Endothelial cell (in vitro differentiated cells): ENCODE data around the gene GTSE1. TPM values are rescaled to one million over a fixed set of nuclear protein-coding genes. Genes with fewer than 3 reads are reported as not detected.

Experiments used
- DNase-seq: peaks from one replicate; pipeline ENCODE4 v3.0.0; 2021; ENCODE audit warnings: low spot score
- H3K27ac Mint-ChIP-seq: one replicate; pipeline ENCODE4 v1.8.0; 2021; ENCODE audit warnings: mixed read lengths, inconsistent platforms; ENCODE audit not compliant: unreplicated experiment
- H3K27me3 Mint-ChIP-seq: one replicate; pipeline ENCODE4 v1.8.0; 2021; ENCODE audit warnings: mild to moderate bottlenecking, moderate library complexity, mixed read lengths, inconsistent platforms; ENCODE audit not compliant: unreplicated experiment
- H3K36me3 Mint-ChIP-seq: one replicate; pipeline ENCODE4 v1.8.0; 2021; ENCODE audit warnings: mild to moderate bottlenecking, low read depth, mixed read lengths, inconsistent platforms; ENCODE audit not compliant: unreplicated experiment
- H3K4me1 Mint-ChIP-seq: one replicate; pipeline ENCODE4 v1.8.0; 2021; ENCODE audit warnings: mild to moderate bottlenecking, mixed read lengths, inconsistent platforms; ENCODE audit not compliant: unreplicated experiment
- H3K4me3 Mint-ChIP-seq: one replicate; pipeline ENCODE4 v1.8.0; 2021; ENCODE audit warnings: mild to moderate bottlenecking, mixed read lengths, inconsistent platforms; ENCODE audit not compliant: unreplicated experiment
- H3K9me3 Mint-ChIP-seq: one replicate; pipeline ENCODE4 v1.8.0; 2021; ENCODE audit warnings: mixed read lengths, inconsistent platforms; ENCODE audit not compliant: unreplicated experiment
- CTCF ChIP-seq: fragments of 200-600 bp; sonication (generic); IDR thresholded peaks from one replicate; pipeline ENCODE4 v1.5.0; 2021; ENCODE audit warnings: antibody characterized with exemption; ENCODE audit not compliant: unreplicated experiment
- total RNA-seq: library from RNA; stranded (reverse); fragmentation: NEBNext Ultra II Directional; extraction: Animal tissue kit (Norgen Biotek cat#: 25700); gene quantifications from one replicate; pipeline ENCODE4 v1.2.1, GENCODE V29; 2021; ENCODE audit not compliant: unreplicated experiment

Gene GTSE1
- total RNA-seq, 1 donor from 2014 or later = 8.2 TPM

GRCh38 chr22:46299101-46299500, 2.4 kb downstream of the GTSE1 start:
- Mint-ChIP-seq H3K9me3 (no peaks in the 10 kb centered on the region), H3K36me3 (peaks cover 12% of the 10 kb centered on the region), H3K27me3 (peaks cover 4% of the 10 kb centered on the region), H3K4me3 (peak overlapping the region; percentile 56), H3K4me1 (peaks cover 13% of the 10 kb centered on the region), H3K27ac (no peak overlapping the region)
- DNase-seq = no peak
- no peak for TF ChIP-seq CTCF

DNA sequence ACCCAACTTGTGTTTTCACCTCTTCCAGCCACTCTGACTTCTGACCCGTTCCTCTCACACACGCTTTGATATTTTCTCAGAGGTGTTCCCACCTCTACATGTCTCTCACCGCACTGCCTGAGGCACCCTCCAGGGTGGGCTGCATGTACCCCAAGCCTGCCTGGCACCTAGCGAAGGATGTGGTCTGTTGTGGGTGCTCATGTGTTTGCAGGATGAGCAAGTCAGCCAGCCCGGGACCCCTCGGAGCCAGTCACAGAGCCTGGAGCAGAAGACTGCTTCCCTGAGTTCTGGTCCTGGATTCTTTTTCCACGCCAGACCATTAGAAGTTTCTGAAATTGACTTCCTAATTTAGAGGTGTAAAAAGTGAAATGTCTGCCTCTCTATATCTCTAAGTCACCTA, 3.8 kb downstream of the GTSE1 start:
- peaks cover 12% of the 10 kb centered on the region for H3K4me1 Mint-ChIP-seq
- no peak overlapping the region for H3K27ac Mint-ChIP-seq
- H3K9me3 Mint-ChIP-seq = no peaks in the 10 kb centered on the region
- no peak overlapping the region for H3K4me3 Mint-ChIP-seq
- no peak for TF ChIP-seq CTCF
- H3K27me3 Mint-ChIP-seq = peaks cover 2% of the 10 kb centered on the region
- H3K36me3 Mint-ChIP-seq = peaks cover 9% of the 10 kb centered on the region
- DNase-seq = no peak

- TF ChIP-seq CTCF = no peak
- Mint-ChIP-seq H3K9me3 (no peaks in the 10 kb centered on the region), H3K4me1 (peaks cover 6% of the 10 kb centered on the region), H3K27ac (no peak overlapping the region), H3K4me3 (no peak overlapping the region), H3K36me3 (peaks cover 9% of the 10 kb centered on the region), H3K27me3 (peaks cover 2% of the 10 kb centered on the region)
- DNase-seq = no peak
Observed at GRCh38 chr22:46303347-46303965, 6.8 kb downstream of the GTSE1 start.

- Mint-ChIP-seq H3K4me3 (no peak overlapping the region), H3K27ac (no peak overlapping the region), H3K36me3 (no peaks in the 10 kb centered on the region), H3K27me3 (peaks cover 2% of the 10 kb centered on the region), H3K4me1 (no peaks in the 10 kb centered on the region), H3K9me3 (no peaks in the 10 kb centered on the region)
- no peak for DNase-seq
- TF ChIP-seq CTCF = no peak
Observed at GRCh38 chr22:46308283-46308988, 11.8 kb downstream of the GTSE1 start.

DNA sequence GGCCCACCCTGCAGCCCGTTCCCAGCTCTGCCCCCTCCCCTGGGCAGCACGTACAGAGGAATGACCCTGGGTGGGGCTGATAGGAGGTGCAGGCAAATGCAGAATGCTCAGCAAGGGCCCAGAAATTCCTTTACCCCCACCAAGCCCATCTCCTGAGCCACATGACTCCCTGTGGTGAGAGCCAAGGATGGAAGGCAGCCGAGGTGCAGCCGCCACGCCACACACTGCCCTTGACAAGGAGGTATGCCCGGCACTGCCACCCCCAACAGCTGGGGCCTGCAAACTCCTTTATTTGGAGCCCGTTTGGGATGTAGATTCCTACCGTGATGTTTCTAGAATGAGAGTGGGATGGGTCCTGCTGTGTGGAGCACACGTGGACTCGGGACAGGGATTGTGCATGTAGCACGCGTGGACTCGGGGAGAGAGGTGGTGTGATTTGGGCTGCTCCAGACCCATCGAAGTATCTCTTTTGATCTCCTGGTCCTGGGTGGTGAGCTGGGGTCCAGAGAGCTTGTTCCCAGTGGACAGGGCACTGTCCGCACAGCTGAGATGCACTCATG, 12.9 kb downstream of the GTSE1 start:
- no peaks in the 10 kb centered on the region for H3K36me3 Mint-ChIP-seq
- H3K27ac Mint-ChIP-seq = no peak overlapping the region
- DNase-seq = no peak
- H3K4me1 Mint-ChIP-seq = no peaks in the 10 kb centered on the region
- H3K4me3 Mint-ChIP-seq = no peak overlapping the region
- peaks cover 2% of the 10 kb centered on the region for H3K27me3 Mint-ChIP-seq
- H3K9me3 Mint-ChIP-seq = no peaks in the 10 kb centered on the region
- no peak for TF ChIP-seq CTCF
